Measurements from ENCODE around the gene PHACTR3. TPM values are rescaled to one million over a fixed set of nuclear protein-coding genes. Genes with fewer than 3 reads are reported as not detected.
A peak's percentile ranks its signal among the peaks of the same experiment; 100 is the strongest.

The PHACTR3 gene
- total RNA-seq, 2 donors from 2014 or later, result 0.86 to 24.2 TPM

DNA sequence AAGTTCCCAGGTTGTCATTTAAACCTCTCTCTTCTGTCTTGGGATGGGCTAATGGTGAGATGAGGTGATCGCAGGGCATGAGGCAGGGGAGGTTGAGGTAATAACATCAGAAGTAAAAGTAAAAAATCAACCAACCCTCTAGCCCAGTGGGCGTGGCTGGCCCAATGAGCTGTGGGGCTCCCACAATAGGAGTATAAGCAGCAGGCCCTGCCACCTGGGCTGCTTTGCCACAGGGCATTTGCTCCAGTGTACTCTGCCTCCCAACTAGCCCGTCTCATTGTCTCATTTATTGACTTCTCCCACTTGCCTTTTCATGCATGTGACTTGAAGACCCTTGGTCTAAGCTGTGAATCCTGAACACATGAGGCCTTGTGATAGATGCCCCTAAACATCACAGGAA is 62.8 kb downstream of the PHACTR3 start:
- H3K4me1 ChIP-seq, result no peaks in the 10 kb centered on the region
- TF ChIP-seq, protein P1, sequence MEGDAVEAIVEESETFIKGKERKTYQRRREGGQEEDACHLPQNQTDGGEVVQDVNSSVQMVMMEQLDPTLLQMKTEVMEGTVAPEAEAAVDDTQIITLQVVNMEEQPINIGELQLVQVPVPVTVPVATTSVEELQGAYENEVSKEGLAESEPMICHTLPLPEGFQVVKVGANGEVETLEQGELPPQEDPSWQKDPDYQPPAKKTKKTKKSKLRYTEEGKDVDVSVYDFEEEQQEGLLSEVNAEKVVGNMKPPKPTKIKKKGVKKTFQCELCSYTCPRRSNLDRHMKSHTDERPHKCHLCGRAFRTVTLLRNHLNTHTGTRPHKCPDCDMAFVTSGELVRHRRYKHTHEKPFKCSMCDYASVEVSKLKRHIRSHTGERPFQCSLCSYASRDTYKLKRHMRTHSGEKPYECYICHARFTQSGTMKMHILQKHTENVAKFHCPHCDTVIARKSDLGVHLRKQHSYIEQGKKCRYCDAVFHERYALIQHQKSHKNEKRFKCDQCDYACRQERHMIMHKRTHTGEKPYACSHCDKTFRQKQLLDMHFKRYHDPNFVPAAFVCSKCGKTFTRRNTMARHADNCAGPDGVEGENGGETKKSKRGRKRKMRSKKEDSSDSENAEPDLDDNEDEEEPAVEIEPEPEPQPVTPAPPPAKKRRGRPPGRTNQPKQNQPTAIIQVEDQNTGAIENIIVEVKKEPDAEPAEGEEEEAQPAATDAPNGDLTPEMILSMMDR (IDR thresholded peaks at IDR 0.05), result no peak
- no peaks in the 10 kb centered on the region for H3K36me3 ChIP-seq
- H3K27ac ChIP-seq, result no peak overlapping the region
- no peak overlapping the region for H3K4me3 ChIP-seq
- H3K27me3 ChIP-seq, result no peaks in the 10 kb centered on the region
- H3K9me3 ChIP-seq, result no peaks in the 10 kb centered on the region
- DNase-seq (ENCODE audit: low spot score), result peak; percentile 46

DNA sequence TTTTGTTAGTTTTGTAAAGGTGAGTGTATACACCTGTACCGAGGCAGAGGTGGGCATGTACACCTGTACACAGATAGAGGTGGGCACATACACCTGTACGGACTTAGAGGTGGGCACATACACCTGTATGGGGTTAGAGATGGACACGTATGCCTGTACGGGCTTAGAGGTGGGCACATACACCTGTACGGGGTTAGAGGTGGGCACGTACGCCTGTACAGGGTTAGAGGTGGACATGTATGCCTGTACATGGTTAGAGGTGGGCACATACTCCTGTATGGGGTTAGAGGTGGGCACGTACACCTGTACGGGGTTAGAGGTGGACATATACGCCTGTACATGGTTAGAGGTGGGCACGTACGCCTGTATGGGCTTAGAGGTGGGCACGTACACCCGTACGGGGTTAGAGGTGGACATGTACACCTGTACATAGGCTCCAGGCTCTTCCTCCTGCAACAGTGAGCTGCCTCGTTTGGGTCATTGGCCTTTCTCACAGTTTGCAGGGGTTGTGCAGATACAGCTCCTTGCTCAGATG is 63.7 kb downstream of the PHACTR3 start:
- no peaks in the 10 kb centered on the region for H3K27me3 ChIP-seq
- H3K4me3 ChIP-seq, result no peak overlapping the region
- no peaks in the 10 kb centered on the region for H3K9me3 ChIP-seq
- no peaks in the 10 kb centered on the region for H3K36me3 ChIP-seq
- H3K27ac ChIP-seq, result no peak overlapping the region
- H3K4me1 ChIP-seq, result no peaks in the 10 kb centered on the region
- DNase-seq (ENCODE audit: low spot score), result peak; percentile 21
- TF ChIP-seq, protein P1 (IDR thresholded peaks at IDR 0.05), result no peak

DNA sequence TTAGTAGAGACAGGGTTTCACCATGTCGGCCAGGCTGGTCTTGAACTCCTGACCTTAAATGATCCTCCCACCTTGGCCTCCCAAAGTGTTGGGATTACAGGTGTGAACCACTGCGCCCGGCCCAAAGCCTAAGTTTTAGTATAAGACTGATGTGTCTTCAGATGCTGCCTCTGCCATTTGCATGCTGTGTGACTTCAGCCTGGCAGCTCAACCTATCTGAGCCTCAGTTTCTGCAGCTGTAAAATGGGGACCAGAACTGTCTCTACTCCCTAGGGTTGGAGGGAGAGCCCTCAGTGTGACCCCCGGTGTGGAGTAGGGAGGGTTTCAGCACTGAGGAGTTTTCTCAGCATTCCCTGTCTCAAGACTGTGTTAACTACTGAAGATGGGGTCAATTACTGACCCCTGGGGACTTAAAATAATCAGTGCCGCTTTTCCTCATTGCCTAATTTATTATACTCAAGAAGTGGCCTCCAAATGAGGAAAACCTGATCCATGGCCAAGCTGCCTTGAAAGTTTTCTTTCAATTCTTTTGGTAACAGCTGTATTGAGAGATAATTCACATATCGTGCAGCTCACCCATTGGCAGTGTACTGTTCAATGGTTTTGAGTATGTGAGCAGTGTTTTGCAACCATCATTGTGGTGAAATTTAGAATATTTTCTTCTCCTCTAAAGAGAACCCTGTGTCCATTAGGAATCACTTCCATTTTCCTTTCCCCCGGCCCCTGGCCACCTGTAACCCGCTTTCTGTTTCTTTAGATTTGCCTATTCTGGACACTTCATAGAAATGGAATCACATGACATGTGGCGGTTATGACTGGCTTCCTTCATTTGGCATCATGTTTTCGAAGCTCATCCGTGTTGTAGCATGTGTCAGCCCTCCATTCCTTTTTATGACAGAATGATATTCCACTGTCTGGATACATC is 64.8 kb downstream of the PHACTR3 start:
- H3K36me3 ChIP-seq, result no peaks in the 10 kb centered on the region
- DNase-seq (ENCODE audit: low spot score), result peak; percentile 44
- H3K27ac ChIP-seq, result no peak overlapping the region
- no peaks in the 10 kb centered on the region for H3K27me3 ChIP-seq
- no peaks in the 10 kb centered on the region for H3K9me3 ChIP-seq
- TF ChIP-seq, protein P1 (IDR thresholded peaks at IDR 0.05), result no peak
- H3K4me1 ChIP-seq, result no peaks in the 10 kb centered on the region
- H3K4me3 ChIP-seq, result no peak overlapping the region

DNA sequence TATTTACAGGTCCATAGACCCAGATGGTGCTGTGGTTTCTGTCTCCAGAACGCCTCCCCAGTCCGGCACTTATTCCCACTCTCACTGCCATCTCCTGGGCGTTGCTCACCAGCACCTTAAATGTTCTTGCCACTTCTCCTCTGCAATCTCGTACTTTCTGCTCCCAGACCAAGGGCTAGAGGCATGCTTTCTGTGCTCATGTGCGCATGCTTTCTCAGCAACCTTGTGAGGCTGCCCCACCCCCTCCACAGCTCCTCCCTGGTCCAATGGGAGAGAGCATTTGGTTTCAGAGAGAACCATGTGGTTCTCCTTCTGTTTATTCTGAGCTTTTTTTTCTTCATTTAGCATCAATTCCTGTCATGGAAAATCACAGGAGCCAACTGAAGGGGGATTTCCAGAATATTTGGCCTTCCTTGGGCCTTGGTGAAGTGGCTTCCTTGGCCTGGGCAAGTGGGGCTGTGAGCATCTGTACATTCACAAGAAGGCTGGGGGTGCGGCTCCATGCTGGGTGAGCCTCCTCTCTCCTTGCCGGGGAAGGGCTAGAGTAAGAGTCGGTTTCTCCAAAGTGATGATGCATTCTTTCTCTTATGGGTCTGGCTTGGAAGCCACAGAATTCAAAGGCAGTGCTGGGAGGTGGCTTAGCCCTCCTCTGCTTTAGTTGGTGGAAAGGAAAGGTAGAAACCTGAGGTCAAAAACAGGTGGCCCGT is 66.6 kb downstream of the PHACTR3 start:
- Histone ChIP-seq H3K36me3 (no peaks in the 10 kb centered on the region), H3K9me3 (no peaks in the 10 kb centered on the region), H3K4me1 (no peaks in the 10 kb centered on the region), H3K27ac (no peak overlapping the region), H3K27me3 (no peaks in the 10 kb centered on the region), H3K4me3 (no peak overlapping the region)
- TF ChIP-seq, protein P1 (IDR thresholded peaks at IDR 0.05), result no peak
- DNase-seq (ENCODE audit: low spot score), result peak; percentile 54

DNA sequence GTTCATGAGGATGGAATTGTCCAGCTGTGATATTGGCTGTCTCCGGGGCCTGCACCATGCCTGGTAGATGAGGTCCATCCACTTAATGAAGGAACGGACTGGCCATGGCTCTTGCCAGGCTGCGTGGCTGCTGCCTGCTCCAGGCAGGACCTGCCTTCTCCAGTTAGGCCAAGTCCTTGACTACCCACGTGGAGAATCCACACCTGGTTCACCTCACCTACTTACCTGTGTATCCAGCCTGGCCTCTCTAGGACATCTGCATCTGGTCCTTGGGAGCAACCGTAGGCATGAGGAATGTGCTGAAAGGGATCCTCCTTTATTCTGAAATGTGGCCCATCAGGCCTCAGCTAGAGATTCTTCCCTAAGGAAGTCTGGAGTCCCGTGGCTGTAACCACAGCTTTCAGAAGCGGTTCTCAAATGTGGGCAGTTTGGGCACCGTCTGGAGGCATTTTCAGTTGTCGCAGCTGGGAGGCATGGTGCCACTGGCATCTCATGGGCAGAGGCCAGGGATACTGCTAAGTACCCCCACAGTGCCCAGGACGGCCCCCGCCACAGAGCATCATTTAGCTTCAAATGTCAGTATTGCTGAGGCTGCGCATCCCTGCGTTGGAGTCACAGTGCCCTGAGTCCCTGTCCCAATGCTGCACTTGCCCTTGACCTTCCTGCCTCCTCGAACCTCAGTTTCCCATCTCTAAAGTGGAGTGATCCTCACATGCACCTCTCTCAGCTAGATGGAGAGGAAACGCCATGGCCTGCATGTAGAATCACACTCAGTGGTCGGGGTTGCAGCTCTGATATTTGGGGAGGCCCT is 67.5 kb downstream of the PHACTR3 start:
- TF ChIP-seq, protein P1 (IDR thresholded peaks at IDR 0.05), result no peak
- Histone ChIP-seq H3K4me3 (no peak overlapping the region), H3K4me1 (no peaks in the 10 kb centered on the region), H3K27me3 (no peaks in the 10 kb centered on the region), H3K27ac (no peak overlapping the region), H3K9me3 (no peaks in the 10 kb centered on the region), H3K36me3 (no peaks in the 10 kb centered on the region)
- peak; percentile 46 for DNase-seq (ENCODE audit: low spot score)

Data from right atrium auricular region (tissue), 2 donors.